MM.1S (cell line): ENCODE results near the gene OR51G2.

Experiments used
- EZH2 ChIP-seq: fragments of 300-600 bp; sonication (generic); optimal IDR thresholded peaks from 2 replicates; pipeline ENCODE3; 2017; ENCODE audit warnings: low read depth, mild to moderate bottlenecking, antibody characterized with exemption, low read length, mixed read lengths
- TF ChIP-seq, protein P1 (sequence below): fragments of 300-600 bp; sonication (generic); IDR thresholded peaks from 2 replicates; pipeline ENCODE4 v1.5.1; 2016; ENCODE audit warnings: antibody characterized with exemption, low read length, mixed read lengths

DNA sequence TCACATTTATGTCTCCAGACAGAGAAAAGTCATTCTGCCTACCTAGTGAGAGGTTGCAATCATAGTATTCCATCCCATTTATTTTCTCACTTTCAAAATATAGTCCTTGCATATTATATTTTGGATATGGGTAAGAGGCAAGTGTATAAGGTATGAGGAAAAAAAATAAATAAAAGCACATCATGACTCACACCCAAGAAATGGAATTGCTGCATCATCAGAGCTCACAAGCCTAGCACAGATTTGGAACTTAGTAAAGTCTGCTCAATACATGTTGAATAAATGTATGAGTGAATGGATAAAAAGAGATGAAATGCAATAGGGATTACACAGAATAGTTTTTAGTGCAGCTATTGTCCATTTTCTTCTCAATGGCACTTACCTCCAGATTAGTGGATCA, 7.5 kb upstream of the OR51G2 start:
- no peak for TF ChIP-seq EZH2
- TF ChIP-seq, protein P1, sequence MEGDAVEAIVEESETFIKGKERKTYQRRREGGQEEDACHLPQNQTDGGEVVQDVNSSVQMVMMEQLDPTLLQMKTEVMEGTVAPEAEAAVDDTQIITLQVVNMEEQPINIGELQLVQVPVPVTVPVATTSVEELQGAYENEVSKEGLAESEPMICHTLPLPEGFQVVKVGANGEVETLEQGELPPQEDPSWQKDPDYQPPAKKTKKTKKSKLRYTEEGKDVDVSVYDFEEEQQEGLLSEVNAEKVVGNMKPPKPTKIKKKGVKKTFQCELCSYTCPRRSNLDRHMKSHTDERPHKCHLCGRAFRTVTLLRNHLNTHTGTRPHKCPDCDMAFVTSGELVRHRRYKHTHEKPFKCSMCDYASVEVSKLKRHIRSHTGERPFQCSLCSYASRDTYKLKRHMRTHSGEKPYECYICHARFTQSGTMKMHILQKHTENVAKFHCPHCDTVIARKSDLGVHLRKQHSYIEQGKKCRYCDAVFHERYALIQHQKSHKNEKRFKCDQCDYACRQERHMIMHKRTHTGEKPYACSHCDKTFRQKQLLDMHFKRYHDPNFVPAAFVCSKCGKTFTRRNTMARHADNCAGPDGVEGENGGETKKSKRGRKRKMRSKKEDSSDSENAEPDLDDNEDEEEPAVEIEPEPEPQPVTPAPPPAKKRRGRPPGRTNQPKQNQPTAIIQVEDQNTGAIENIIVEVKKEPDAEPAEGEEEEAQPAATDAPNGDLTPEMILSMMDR, result no peak
